ENCODE results near the gene RNF43.

GRCh38 chr17:58377661-58378060 lies 39.7 kb downstream of the RNF43 start:
- TF ChIP-seq CTCF (IDR thresholded peaks at IDR 0.05) (no peak), POLR2A (IDR thresholded peaks at IDR 0.05) (no peak)
